Measurements from ENCODE around the gene NMT2.

The NMT2 gene

GRCh38 chr10:15141136-15142054, 27.1 kb downstream of the NMT2 start:
- H3K4me3 ChIP-seq (ENCODE audit: low read depth, low read length): no peak overlapping the region
- DNase-seq (ENCODE audit: low read depth): no peak
- TF ChIP-seq MAX (IDR thresholded peaks at IDR 0.05; ENCODE audit: low read depth, low read length) (no peak), MYC (IDR thresholded peaks at IDR 0.05; ENCODE audit: low read depth, low read length) (no peak), CTCF (IDR thresholded peaks at IDR 0.05; ENCODE audit: low read depth, low read length) (no peak), POLR2A (IDR thresholded peaks at IDR 0.05; ENCODE audit: extremely low read depth, insufficient read length) (no peak)

GRCh38 chr10:15140698-15141097, 27.8 kb downstream of the NMT2 start:
- TF ChIP-seq CTCF (IDR thresholded peaks at IDR 0.05; ENCODE audit: low read depth, low read length) (no peak), POLR2A (IDR thresholded peaks at IDR 0.05; ENCODE audit: extremely low read depth, insufficient read length) (no peak), MYC (IDR thresholded peaks at IDR 0.05; ENCODE audit: low read depth, low read length) (no peak), MAX (IDR thresholded peaks at IDR 0.05; ENCODE audit: low read depth, low read length) (no peak)
- DNase-seq (ENCODE audit: low read depth): no peak
- no peak overlapping the region for H3K4me3 ChIP-seq (ENCODE audit: low read depth, low read length)

- H3K4me3 ChIP-seq (ENCODE audit: low read depth, low read length): no peak overlapping the region
- no peak for DNase-seq (ENCODE audit: low read depth)
- TF ChIP-seq CTCF (IDR thresholded peaks at IDR 0.05; ENCODE audit: low read depth, low read length) (no peak), MYC (IDR thresholded peaks at IDR 0.05; ENCODE audit: low read depth, low read length) (no peak), MAX (IDR thresholded peaks at IDR 0.05; ENCODE audit: low read depth, low read length) (no peak), POLR2A (IDR thresholded peaks at IDR 0.05; ENCODE audit: extremely low read depth, insufficient read length) (no peak)
These were observed 30.9 kb downstream of the NMT2 start for GRCh38 chr10:15137636-15138035.

GRCh38 chr10:15137036-15137359, 31.5 kb downstream of the NMT2 start:
- H3K4me3 ChIP-seq (ENCODE audit: low read depth, low read length): no peak overlapping the region
- no peak for DNase-seq (ENCODE audit: low read depth)
- no peak for TF ChIP-seq POLR2A (IDR thresholded peaks at IDR 0.05; ENCODE audit: extremely low read depth, insufficient read length)
- no peak for TF ChIP-seq MAX (IDR thresholded peaks at IDR 0.05; ENCODE audit: low read depth, low read length)
- no peak for TF ChIP-seq CTCF (IDR thresholded peaks at IDR 0.05; ENCODE audit: low read depth, low read length)
- no peak for TF ChIP-seq MYC (IDR thresholded peaks at IDR 0.05; ENCODE audit: low read depth, low read length)

- no peak overlapping the region for H3K4me3 ChIP-seq (ENCODE audit: low read depth, low read length)
- TF ChIP-seq MAX (IDR thresholded peaks at IDR 0.05; ENCODE audit: low read depth, low read length) (no peak), CTCF (IDR thresholded peaks at IDR 0.05; ENCODE audit: low read depth, low read length) (no peak), POLR2A (IDR thresholded peaks at IDR 0.05; ENCODE audit: extremely low read depth, insufficient read length) (no peak), MYC (IDR thresholded peaks at IDR 0.05; ENCODE audit: low read depth, low read length) (no peak)
- DNase-seq (ENCODE audit: low read depth): no peak
These were observed 32.1 kb downstream of the NMT2 start for GRCh38 chr10:15136129-15137035.

Measured in NB4 (cell line).